ENCODE results near the gene MSI2.
"Not testable (repeated sequence)": the region's sequence is repeated elsewhere in the genome, so short reads cannot be mapped to it uniquely, and the experiment has no call there.

Gene MSI2

GRCh38 chr17:57294101-57294500, 37.8 kb downstream of the MSI2 start:
- peak; percentile 83 for DNase-seq

- peak; percentile 91 for DNase-seq
These were observed 38.5 kb downstream of the MSI2 start for GRCh38 chr17:57294629-57295501.

GRCh38 chr17:57295526-57296023, 39.3 kb downstream of the MSI2 start:
- DNase-seq = peak; percentile 55

GRCh38 chr17:57296231-57296630, 39.9 kb downstream of the MSI2 start:
- DNase-seq = no peak

GRCh38 chr17:57299176-57299575, 42.9 kb downstream of the MSI2 start:
- no peak for DNase-seq

GRCh38 chr17:57300592-57300991, 44.3 kb downstream of the MSI2 start:
- not testable (repeated sequence) for DNase-seq

GRCh38 chr17:57302690-57303465, 46.6 kb downstream of the MSI2 start:
- no peak for DNase-seq

GRCh38 chr17:57305144-57305728, 48.9 kb downstream of the MSI2 start:
- DNase-seq = no peak

- peak; percentile 47 for DNase-seq
These were observed 49.7 kb downstream of the MSI2 start for GRCh38 chr17:57305908-57306504.

- no peak for DNase-seq
These were observed 52.3 kb downstream of the MSI2 start for GRCh38 chr17:57308543-57309186.

- peak; percentile 61 for DNase-seq
These were observed 53.2 kb downstream of the MSI2 start for GRCh38 chr17:57309479-57309878.

GRCh38 chr17:57311281-57312216, 55.2 kb downstream of the MSI2 start:
- no peak for DNase-seq

GRCh38 chr17:57312242-57312641, 55.9 kb downstream of the MSI2 start:
- DNase-seq = no peak

- DNase-seq = no peak
These were observed 56.9 kb downstream of the MSI2 start for GRCh38 chr17:57313097-57313835.

GRCh38 chr17:57315061-57316015, 59.0 kb downstream of the MSI2 start:
- no peak for DNase-seq

GRCh38 chr17:57316361-57316760, 60.0 kb downstream of the MSI2 start:
- DNase-seq = no peak

GRCh38 chr17:57317079-57317478, 60.8 kb downstream of the MSI2 start:
- no peak for DNase-seq

- DNase-seq = no peak
These were observed 62.6 kb downstream of the MSI2 start for GRCh38 chr17:57318913-57319312.

- no peak for DNase-seq
These were observed 63.5 kb downstream of the MSI2 start for GRCh38 chr17:57319806-57320205.
